NCI-H128 (cell line): ENCODE measurements around the gene ARID1B.

ENCODE experiments used
- DNase-seq: peaks from one replicate; lab custom pipeline; 2025; ENCODE audit not compliant: unreplicated experiment; lab: John Stamatoyannopoulos, UW

Gene ARID1B

GRCh38 chr6:157218371-157219198 is 441.4 kb downstream of the ARID1B start:
- no peak for DNase-seq

DNA sequence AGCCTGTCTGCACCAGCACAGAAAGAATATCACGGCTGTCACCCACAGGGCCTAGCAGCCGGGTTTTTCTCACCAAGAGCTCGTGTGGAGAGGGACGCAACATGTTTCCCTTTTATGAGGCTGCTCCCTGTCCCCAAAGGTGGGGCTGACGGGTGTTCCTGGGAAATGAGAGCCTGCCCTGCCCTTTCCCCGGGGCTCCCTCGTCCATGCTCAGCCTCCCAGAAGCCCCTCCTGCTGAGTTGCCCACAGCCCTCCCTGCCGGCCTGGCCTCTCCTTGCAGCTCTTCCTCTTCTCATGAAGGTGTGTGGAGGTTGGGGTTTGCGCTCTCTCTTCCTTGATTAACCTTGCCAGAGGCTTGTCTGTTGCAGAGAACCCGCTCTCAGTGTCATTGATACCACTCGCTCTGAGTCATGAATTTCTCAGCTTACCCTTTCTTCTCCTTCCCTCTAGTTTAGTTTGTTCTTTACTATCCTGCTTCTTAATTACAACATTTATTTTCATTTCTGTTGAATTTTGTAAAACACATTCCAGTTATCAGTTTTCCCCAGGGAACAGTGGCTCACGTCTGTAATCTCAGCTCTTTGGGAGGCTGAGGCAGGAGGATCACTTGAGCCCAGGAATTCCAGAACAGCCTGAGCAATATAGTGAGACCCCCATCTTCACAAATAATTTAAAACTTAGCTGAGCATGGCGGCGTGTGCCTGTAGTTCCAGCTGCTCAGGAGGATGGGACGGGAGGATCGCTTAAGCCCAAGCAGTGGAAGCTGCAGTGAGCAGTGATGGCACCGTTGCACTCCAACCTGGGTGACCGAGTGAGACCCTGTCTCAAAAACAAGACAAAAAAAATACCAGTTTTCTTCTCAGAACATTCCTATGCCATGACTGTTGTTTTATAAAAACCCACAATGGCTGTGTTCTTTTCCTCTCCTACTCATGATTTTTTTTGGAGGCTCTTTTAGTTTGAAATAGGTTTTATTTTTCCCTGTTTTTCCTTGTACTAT is 442.3 kb downstream of the ARID1B start:
- no peak for DNase-seq

DNA sequence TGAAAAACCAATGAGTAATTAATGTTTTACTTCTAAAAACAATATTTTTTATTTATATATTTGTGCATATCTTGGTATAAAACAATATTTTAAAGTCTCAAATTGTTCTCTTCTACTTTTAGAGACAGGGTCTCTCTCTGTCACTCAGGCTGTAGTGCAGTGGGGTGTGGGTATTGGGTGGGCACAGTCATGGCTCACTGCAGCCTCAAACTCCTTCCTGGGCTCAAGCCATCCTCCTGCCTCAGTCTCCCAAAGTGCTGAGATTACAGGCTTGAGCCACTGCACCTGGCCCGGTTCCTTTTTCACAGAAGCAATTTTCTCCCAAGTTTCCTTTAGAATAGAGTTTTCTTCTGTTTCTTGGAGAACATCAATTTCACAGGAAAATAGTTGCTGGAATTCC is 443.3 kb downstream of the ARID1B start:
- DNase-seq = no peak

DNA sequence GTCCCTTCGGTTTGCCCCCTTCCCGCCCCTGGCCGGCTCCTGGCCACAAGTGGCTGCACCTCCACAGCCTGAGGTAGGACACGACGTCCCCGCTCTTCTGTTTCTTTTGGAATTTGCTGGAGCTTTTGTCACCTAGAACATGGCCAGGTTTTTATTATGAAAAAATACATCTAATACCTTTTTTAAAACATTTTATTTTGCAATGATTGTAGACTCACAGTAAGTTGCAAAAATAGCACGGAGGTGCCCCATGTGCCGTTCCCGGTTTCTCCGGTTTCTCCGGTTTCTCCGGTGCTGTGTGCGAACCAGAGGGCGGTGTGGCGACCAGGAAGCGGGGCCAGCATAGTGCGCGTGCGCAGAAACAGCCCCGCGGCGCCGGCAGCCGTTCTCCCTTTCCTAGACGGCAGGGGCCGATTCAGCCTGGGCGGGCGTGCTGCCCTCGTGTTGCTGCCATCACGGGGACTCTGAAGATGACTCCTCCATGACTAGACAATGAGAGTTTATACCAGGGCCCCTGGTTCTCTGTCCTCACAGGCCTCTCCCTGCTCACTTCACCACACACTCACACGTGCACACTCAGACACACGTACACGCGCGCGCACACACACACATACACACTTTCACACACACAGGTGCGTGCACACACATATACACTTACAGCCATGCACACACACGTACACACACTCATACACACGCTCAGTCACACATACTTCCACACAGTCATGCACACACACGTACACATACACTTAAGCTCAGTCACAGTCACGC is 444.1 kb downstream of the ARID1B start:
- no peak for DNase-seq

DNA sequence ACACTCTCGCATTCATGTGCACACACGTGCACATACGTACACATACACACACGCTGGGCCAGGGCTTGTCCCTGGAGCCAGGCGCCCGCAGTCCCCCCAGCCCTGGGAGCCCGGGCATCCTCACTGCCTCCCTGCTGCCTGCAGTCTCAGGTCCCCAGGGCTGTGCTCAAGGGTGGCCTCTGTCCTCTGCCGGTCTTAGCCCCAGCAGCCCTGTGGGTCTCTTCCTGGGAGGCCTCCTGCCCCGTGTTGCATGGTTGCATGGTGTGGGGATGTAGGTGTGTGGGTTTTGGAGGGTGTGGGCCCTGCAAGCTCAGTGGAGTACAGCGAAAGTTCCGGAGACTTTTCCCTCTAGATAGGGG is 444.6 kb downstream of the ARID1B start:
- no peak for DNase-seq

DNA sequence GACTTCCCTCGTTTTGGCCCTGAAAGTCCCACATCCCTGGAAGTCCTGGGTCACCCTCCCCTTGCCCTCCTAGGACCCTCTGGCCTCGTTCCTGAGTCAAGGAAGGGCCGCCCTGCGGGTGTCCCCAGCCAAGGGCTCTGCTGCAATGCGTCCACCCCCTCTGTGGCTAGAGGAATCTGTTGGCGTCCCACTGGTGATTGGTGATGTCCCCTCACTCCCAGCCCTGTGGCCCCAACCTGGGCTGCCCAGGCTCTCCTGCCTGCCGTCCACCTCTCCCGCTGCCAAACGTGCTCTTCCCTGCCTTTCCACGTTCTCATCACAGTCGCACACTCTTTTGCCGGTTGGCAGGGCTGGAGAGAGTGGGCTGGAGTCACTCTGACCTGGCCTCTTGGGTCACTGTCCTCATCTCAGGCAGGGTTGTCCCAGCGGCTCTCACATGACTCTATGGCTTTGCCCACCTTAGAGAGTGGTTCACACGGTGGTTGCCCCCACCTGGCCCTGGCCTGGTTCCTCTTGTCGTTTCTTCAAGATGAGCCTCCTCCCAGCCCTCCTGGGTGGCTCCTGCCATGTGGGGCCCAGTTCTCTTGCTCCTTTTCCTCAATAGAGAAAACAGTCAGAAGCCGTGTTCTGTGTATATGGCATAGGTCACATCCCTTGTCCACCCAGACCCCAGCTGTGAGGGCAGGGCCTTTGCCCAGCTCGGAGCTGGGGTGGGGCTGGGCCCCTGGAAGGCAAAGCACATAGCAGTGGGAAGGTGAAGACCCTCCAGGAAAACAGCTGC is 445.2 kb downstream of the ARID1B start:
- DNase-seq = no peak

DNA sequence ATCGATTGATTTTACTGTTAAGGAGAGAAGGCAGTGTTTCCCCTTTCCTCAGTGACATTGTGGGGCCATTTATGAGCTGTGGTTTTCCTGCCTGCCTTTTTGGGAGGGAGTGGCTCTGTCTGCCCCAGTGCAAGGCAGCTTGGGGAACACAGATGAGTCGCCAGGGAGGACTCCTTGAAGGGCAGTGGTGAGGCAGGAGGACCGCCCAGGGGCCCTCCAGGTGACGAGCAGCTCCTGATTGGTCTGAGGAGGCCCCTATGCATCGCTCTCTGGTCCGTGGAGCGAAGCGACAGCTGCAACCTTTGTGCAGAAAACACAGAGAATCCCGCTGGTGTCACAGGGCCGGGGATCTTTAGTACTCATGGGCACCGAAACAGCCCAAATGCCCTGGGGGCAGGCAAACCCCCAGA is 445.8 kb downstream of the ARID1B start:
- no peak for DNase-seq

GRCh38 chr6:157223511-157223910 is 446.3 kb downstream of the ARID1B start:
- DNase-seq = no peak

GRCh38 chr6:157224178-157224950 is 447.2 kb downstream of the ARID1B start:
- no peak for DNase-seq

- no peak for DNase-seq
Measured at GRCh38 chr6:157224951-157225574, 447.9 kb downstream of the ARID1B start.

GRCh38 chr6:157225575-157225995 is 448.4 kb downstream of the ARID1B start:
- DNase-seq = no peak

- DNase-seq = no peak
Measured at GRCh38 chr6:157226026-157226625, 448.9 kb downstream of the ARID1B start.

DNA sequence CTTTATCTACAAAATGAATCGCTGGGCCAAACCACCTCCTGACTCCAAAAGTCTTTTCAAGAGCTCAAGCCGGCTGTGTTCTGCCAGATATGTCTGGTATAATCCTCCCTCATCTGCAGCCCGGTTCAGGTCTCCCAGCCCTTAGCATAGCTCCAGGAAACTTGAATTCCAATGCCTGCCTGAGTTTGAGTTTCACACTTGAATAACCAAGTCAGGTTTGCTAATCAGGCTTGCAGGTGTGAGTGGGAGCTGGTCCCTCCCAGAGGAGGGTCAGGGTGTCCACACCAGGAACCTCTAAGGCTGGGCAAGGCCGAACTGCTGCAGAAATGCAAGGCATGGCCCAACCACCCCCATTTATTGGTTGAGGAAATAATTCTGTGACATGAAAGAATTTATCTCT is 449.6 kb downstream of the ARID1B start:
- DNase-seq = no peak

- DNase-seq = no peak
Measured at GRCh38 chr6:157227202-157228166, 450.3 kb downstream of the ARID1B start.

GRCh38 chr6:157228426-157229131 is 451.4 kb downstream of the ARID1B start:
- DNase-seq = peak; percentile 94

- DNase-seq = no peak
Measured at GRCh38 chr6:157229132-157229618, 452.0 kb downstream of the ARID1B start.

- DNase-seq = peak; percentile 87
Measured at GRCh38 chr6:157229713-157230112, 452.5 kb downstream of the ARID1B start.
